WTC11 (cell line): ENCODE results near the gene ZC3H14.

Source experiments
- CBFB ChIP-seq: sonication (generic); formaldehyde crosslinking; IDR thresholded peaks from 2 replicates; pipeline ENCODE4 v1.8.1; 2022; ENCODE audit warnings: mild to moderate bottlenecking, low read depth, missing genetic modification reagents
- CTCF ChIP-seq: fragments of 200-600 bp; IDR thresholded peaks from 2 replicates; pipeline ENCODE4 v1.8.0; 2022; ENCODE audit warnings: antibody characterized with exemption
- E2F5 ChIP-seq: sonication (generic); formaldehyde crosslinking; IDR thresholded peaks from 2 replicates; pipeline ENCODE4 v1.8.1; 2022; ENCODE audit warnings: mild to moderate bottlenecking, moderate library complexity, missing genetic modification reagents
- GRHL2 ChIP-seq: fragments of 250-450 bp; sonication (Bioruptor Pico); IDR thresholded peaks from 2 replicates; pipeline ENCODE4 v1.8.0; 2022; ENCODE audit warnings: mild to moderate bottlenecking, moderate library complexity; ENCODE audit not compliant: insufficient replicate concordance, severe bottlenecking
- IRF1 ChIP-seq: sonication (generic); formaldehyde crosslinking; IDR thresholded peaks from 2 replicates; pipeline ENCODE4 v1.8.0; 2023; ENCODE audit warnings: missing genetic modification reagents
- IRF2 ChIP-seq: sonication (generic); formaldehyde crosslinking; IDR thresholded peaks from 2 replicates; pipeline ENCODE4 v1.8.0; 2022; ENCODE audit warnings: low read depth, missing genetic modification reagents, borderline replicate concordance
- MAX ChIP-seq: sonication (generic); formaldehyde crosslinking; IDR thresholded peaks from 2 replicates; pipeline ENCODE4 v1.8.0; 2022; ENCODE audit warnings: mild to moderate bottlenecking, missing genetic modification reagents
- NFE2L1 ChIP-seq: sonication (generic); formaldehyde crosslinking; IDR thresholded peaks from 2 replicates; pipeline ENCODE4 v1.8.1; 2023; ENCODE audit warnings: missing genetic modification reagents
- RELA ChIP-seq: sonication (generic); formaldehyde crosslinking; IDR thresholded peaks from 2 replicates; pipeline ENCODE4 v1.8.1; 2022; ENCODE audit warnings: missing genetic modification reagents, mild to moderate bottlenecking, borderline replicate concordance
- TEAD4 ChIP-seq: sonication (generic); formaldehyde crosslinking; IDR thresholded peaks from 2 replicates; pipeline ENCODE4 v1.8.0; 2022; ENCODE audit warnings: mild to moderate bottlenecking, missing genetic modification reagents
- USF1 ChIP-seq: sonication (generic); formaldehyde crosslinking; IDR thresholded peaks from 2 replicates; pipeline ENCODE4 v1.8.0; 2022; ENCODE audit warnings: mild to moderate bottlenecking, missing genetic modification reagents
- USF2 ChIP-seq: sonication (generic); formaldehyde crosslinking; IDR thresholded peaks from 2 replicates; pipeline ENCODE4 v1.8.1; 2023; ENCODE audit warnings: mild to moderate bottlenecking, missing genetic modification reagents, moderate library complexity
- ZNF671 ChIP-seq: fragments of 250-450 bp; sonication (Bioruptor Pico); IDR thresholded peaks from 2 replicates; pipeline ENCODE4 v1.8.0; 2021; ENCODE audit warnings: mild to moderate bottlenecking

GRCh38 chr14:88613552-88614010 is 50.7 kb downstream of the ZC3H14 start:
- no peak for TF ChIP-seq E2F5 (CRISPR knock-in tag)
- no peak for TF ChIP-seq CTCF
- no peak for TF ChIP-seq NFE2L1
- TF ChIP-seq IRF1 (CRISPR knock-in tag) = no peak
- TF ChIP-seq USF1 (CRISPR knock-in tag) = no peak
- TF ChIP-seq MAX (CRISPR knock-in tag) = no peak
- TF ChIP-seq GRHL2 = no peak
- TF ChIP-seq RELA (CRISPR knock-in tag) = no peak
- TF ChIP-seq IRF2 = no peak
- no peak for TF ChIP-seq USF2 (CRISPR knock-in tag)
- TF ChIP-seq TEAD4 (CRISPR knock-in tag) = no peak
- TF ChIP-seq CBFB = no peak
- TF ChIP-seq ZNF671 (CRISPR knock-in tag) = no peak
